HG03342 (cell line): Measurements from ENCODE around the gene KRT72.

ENCODE experiments used
- ATAC-seq: cut with Tn5 transposase; IDR thresholded peaks from one replicate; pipeline ENCODE4 v1.9.1; 2021; ENCODE audit warnings: mild to moderate bottlenecking, moderate library complexity; ENCODE audit not compliant: unreplicated experiment

KRT72 gene

GRCh38 chr12:52600941-52601481 lies at the start of gene KRT72:
Gene KRT72, minus strand, starts transcription at chr12:52601463. Its CDS starts 11 bp downstream, at chr12:52601452.
- ATAC-seq: no peak

GRCh38 chr12:52650520-52651081 lies 49.3 kb upstream of the KRT72 start:
- ATAC-seq: no peak

GRCh38 chr12:52649066-52649465 lies 47.8 kb upstream of the KRT72 start:
- no peak for ATAC-seq

DNA sequence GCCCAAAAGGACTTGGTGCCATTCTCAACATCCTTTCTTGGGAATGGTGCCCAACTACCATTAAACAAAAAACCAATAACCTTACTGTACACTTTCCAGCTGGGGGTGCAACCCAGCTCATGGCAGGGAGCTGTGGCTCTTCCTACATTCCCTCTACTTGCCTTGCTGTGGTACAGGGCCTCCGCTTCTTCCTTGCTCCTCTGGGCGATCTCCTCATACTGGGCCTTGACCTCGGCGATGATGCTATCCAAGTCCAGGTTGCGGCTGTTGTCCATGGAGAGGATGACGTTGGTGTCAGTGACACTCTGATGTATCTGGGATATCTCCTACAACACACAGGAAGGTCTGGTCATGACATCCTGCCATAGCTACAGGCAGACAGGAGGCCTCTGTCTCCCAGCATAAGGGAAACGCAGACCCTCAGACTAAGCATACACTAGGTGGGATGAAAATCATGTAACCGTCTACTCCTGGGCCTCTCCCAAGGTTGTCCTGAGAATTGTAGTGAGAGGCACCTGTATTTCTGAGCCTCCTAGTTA lies 46.8 kb upstream of the KRT72 start:
- ATAC-seq: no peak

GRCh38 chr12:52647601-52648000 lies 46.3 kb upstream of the KRT72 start:
- no peak for ATAC-seq

DNA sequence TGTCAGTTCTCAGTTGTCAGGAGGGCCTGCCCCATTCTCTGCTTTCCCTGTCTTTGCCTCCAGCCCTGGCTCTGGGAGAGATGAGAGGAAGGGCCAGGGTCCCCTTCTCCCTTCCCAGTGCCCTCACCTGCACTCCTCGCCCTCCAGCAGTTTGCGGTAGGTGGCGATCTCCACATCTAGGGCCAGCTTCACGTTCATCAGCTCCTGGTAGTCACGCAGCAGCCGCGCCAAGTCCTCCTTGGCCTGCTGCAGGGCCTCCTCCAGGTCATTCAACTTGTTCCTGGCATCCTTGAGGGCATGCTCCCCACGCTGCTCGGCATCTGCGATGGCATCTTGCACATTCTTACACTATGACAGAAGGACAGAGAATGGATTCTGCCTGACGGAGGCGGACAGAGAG lies 45.4 kb upstream of the KRT72 start:
- ATAC-seq: no peak

- ATAC-seq: no peak
Observed at GRCh38 chr12:52645982-52646381, 44.7 kb upstream of the KRT72 start.

GRCh38 chr12:52645120-52645761 lies 44.0 kb upstream of the KRT72 start:
- no peak for ATAC-seq

- ATAC-seq: no peak
Observed at GRCh38 chr12:52644078-52644415, 42.8 kb upstream of the KRT72 start.

GRCh38 chr12:52643233-52644077 lies 42.2 kb upstream of the KRT72 start:
- no peak for ATAC-seq

- ATAC-seq: no peak
Observed at GRCh38 chr12:52641468-52641867, 40.2 kb upstream of the KRT72 start.

- ATAC-seq: no peak
Observed at GRCh38 chr12:52637299-52637698, 36.0 kb upstream of the KRT72 start.

DNA sequence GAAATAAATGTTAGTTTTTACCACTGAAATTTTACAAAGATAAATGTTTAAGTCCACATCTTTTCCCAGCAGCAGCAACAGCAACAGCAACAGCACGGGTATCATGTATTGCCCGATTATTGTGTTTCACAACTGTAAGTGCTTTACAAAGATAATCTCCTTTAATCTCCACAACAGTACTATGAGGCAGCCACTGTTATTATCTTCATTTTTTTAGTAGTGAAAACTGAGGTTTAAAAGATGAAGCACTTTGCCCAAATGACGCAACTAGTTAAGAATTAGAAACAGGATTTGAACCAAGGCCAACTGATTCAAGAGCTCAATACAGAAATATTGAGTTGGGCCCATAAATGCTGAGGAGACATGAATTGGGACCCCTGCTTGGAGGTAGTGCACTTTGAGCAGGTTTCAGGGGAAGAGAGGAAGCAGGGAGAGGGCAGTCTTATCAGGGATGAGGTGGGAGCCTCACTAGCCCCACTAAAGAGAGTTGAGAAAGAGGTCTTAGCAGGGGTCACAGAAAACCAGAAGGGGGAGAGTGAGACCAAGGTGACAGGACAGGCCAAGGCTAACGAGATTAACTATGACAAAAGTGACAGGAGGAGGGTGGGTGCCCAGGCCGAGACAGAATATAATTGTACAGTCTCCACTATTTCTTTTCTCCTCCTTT lies 35.5 kb upstream of the KRT72 start:
- ATAC-seq: no peak

DNA sequence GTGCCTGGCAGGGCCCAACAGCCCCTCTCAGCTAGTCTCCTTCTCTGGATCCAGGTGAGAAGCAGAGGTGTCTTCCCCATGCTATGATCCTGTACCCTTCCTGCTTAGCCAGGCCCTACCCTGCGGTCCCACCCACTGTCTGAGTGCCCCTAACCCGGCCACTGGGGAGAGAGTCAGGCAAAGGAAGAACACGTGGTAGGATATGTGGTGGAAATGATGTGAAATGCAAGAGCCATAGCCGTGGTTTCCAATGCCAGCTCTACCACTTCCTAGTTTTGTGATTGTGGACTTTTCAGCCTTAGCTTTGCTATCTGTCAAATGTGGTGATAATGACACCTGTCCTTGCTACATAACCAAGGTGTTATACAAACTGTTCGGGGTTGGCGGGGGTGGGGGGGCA lies 34.9 kb upstream of the KRT72 start:
- no peak for ATAC-seq

GRCh38 chr12:52634266-52635056 lies 33.2 kb upstream of the KRT72 start:
- ATAC-seq: no peak

DNA sequence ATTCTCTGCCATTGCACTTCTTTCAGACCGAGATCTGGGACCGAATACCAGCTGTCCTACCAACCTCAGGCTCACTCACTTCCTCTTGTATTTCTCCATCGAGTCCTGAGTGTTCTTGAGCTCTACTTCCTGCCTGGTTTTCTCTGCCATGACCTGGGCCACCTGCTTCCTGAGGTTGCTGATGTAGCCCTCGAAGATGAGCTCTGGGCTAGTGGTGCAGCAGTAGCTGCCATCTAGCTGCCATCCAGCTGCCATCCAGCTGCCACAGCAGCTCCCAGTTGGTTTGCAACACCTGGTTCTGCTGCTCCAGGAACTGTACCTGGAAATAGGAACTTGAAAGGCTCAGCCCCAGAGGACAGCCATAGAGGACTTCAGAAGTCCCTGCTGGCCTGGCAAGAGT lies 32.1 kb upstream of the KRT72 start:
- no peak for ATAC-seq

DNA sequence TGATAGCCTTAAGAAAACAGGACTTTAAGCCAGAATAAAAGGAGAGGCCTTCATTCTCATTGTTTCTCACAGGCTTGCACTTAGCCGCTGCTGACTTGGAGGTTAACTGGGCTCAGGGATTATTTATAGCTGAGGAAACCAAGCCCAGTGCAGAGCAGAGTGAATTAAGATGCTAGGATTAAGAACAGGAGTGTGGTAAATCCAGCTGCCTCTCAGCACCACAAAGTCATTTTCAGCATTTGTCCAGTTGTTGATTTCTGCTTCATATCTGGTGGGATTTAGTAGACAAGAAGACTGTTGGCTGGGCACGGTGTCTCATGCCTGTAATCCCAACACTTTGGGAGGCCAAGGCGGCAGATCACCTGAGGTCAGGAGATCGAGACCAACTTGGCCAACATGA lies 31.4 kb upstream of the KRT72 start:
- no peak for ATAC-seq

DNA sequence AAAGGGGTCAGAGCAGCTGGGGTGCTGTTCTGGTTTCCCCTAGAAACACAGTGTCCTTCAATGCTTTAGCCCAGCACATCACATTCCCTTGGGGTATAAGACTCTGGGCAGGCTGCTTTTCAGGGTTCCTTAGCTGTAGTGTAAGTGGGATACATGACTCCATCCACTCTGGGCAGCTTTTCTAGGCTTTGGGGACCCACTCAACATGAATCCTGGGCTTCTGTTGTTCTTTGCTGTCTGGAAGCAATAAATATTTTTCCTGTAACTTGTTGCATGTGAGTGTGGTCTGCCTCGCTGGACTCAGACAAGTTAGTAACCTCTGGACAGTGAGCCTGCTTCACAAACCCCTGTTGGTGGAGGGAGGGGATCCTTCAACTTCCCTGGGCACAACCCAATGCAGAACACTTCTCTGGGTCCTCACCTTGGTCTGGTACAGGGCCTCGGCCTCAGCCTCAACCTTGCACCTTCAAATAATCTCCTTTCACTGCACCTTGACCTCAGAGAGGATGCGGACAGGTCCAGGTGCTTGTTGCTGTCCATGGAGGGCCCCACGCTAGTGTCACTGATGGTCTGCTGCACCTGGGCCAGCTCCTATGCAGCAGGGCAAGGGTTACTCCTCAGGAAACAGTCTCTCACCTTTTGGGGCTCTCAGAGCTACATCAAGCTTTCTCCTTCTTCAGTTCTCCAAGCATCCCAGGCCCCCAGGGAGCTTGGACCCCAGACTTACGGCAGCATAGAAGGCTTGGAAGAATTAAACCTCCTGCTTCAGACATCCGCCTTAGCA lies 30.6 kb upstream of the KRT72 start:
- no peak for ATAC-seq

- no peak for ATAC-seq
Observed at GRCh38 chr12:52631264-52631663, 30.0 kb upstream of the KRT72 start.
